Muscle of leg (tissue), 16 donors: Measurements from ENCODE around the gene GNB3. TPM values are rescaled to one million over a fixed set of nuclear protein-coding genes. Genes with fewer than 3 reads are reported as not detected.

Source experiments
- DNase-seq: peaks from one replicate; pipeline ENCODE4 v3.0.0; 2013
- H3K27ac ChIP-seq: one replicate; pipeline ENCODE4 v1.5.1; 2013; ENCODE audit warnings: mild to moderate bottlenecking, low read length, control low read depth
- H3K27me3 ChIP-seq: one replicate; pipeline ENCODE4 v1.6.1; 2013; ENCODE audit warnings: low read length; ENCODE audit not compliant: control insufficient read depth, insufficient read depth
- H3K36me3 ChIP-seq: one replicate; pipeline ENCODE4 v1.6.1; 2013; ENCODE audit warnings: low read length; ENCODE audit not compliant: control insufficient read depth, insufficient read depth
- H3K4me1 ChIP-seq: one replicate; pipeline ENCODE4 v1.6.1; 2013; ENCODE audit warnings: low read length; ENCODE audit not compliant: control insufficient read depth, insufficient read depth
- H3K4me3 ChIP-seq: one replicate; pipeline ENCODE4 v1.5.1; 2013; ENCODE audit warnings: low read length, control low read depth
- H3K9me3 ChIP-seq: replicated peaks from 2 replicates; pipeline ENCODE4 v1.6.1; 2013; ENCODE audit warnings: low read depth, low read length; ENCODE audit not compliant: control insufficient read depth
- WGBS: methylation state at CpG from one replicate; pipeline ENCODE4 v1.1.5; 2013; ENCODE audit warnings: missing lambda C conversion rate; ENCODE audit not compliant: insufficient coverage; 5-methylcytosine and 5-hydroxymethylcytosine counted together
- long read RNA-seq, 11 donors: transcript quantifications; one replicate each; lab custom pipeline, GENCODE V29; 2026
- polyA plus RNA-seq, 8 donors: library from polyadenylated mRNA; unstranded; fragments of 120-200 nt; gene quantifications; one replicate each; pipeline versions ENCODE4 v1.2.1 to v1.2.3, GENCODE V29; 2013; ENCODE audit warnings: inconsistent platforms in 1 of 8, low replicate concordance in 1 of 8; ENCODE audit not compliant: insufficient read length in 8 of 8, insufficient read depth in 1 of 8
- total RNA-seq: library from RNA; stranded (reverse); fragments of 120-200 nt; gene quantifications from one replicate; pipeline ENCODE4 v1.2.4, GENCODE V29; 2013

GNB3 gene
- total RNA-seq (4.7 TPM), polyA plus RNA-seq (10 to 100 TPM; 12.9 to 41.7 (median 22.8) TPM)
- long read RNA-seq, donor 1, partial matches to known transcripts: 0 of 1 reads
- long read RNA-seq, donor 1, other reads (novel, unspliced or antisense): 0 of 1 reads
- long read RNA-seq, donor 2: 0 reads
- long read RNA-seq, donor 3, partial matches to known transcripts: 12 of 20 reads
- long read RNA-seq, donor 3, other reads (novel, unspliced or antisense): 7 of 20 reads
- long read RNA-seq, donor 4: 0 reads
- long read RNA-seq, donor 5, partial matches to known transcripts: 6 of 6 reads
- long read RNA-seq, donor 5, other reads (novel, unspliced or antisense): 0 of 6 reads
- long read RNA-seq, donor 6, partial matches to known transcripts: 7 of 10 reads
- long read RNA-seq, donor 6, other reads (novel, unspliced or antisense): 0 of 10 reads
- long read RNA-seq, donor 7, partial matches to known transcripts: 0 of 1 reads
- long read RNA-seq, donor 7, other reads (novel, unspliced or antisense): 0 of 1 reads
- long read RNA-seq, donor 8, partial matches to known transcripts: 0 of 2 reads
- long read RNA-seq, donor 8, other reads (novel, unspliced or antisense): 0 of 2 reads
- long read RNA-seq, donor 9, partial matches to known transcripts: 0 of 10 reads
- long read RNA-seq, donor 9, other reads (novel, unspliced or antisense): 8 of 10 reads
- long read RNA-seq, donor 10, partial matches to known transcripts: 6 of 6 reads
- long read RNA-seq, donor 10, other reads (novel, unspliced or antisense): 0 of 6 reads
- long read RNA-seq, donor 11, partial matches to known transcripts: 0 of 1 reads
- long read RNA-seq, donor 11, other reads (novel, unspliced or antisense): 0 of 1 reads

- peak within 1 kb of the TSS; percentile 96 for H3K27ac ChIP-seq
- DNase-seq: no peak
- H3K4me3 ChIP-seq: no peak within 1 kb of the TSS
- H3K36me3 ChIP-seq: peaks cover 58% of the 10 kb centered on the region
- peaks cover 28% of the 10 kb centered on the region for H3K4me1 ChIP-seq
- WGBS: 53% methylated on average over 19 of the region's 24 CpGs
- no peaks in the 10 kb centered on the region for H3K9me3 ChIP-seq
- H3K27me3 ChIP-seq: no peaks in the 10 kb centered on the region
These were observed at the start of gene GNB3 for GRCh38 chr12:6840761-6841515. Gene GNB3 (plus strand): TSS chr12:6840925. CDS start chr12:6841288, 363 bp downstream.

GRCh38 chr12:6791931-6792520 is 48.7 kb upstream of the GNB3 start:
- H3K4me1 ChIP-seq: peaks cover 18% of the 10 kb centered on the region
- H3K4me3 ChIP-seq: no peak overlapping the region
- H3K36me3 ChIP-seq: no peaks in the 10 kb centered on the region
- H3K27ac ChIP-seq: peak overlapping the region; percentile 47
- H3K9me3 ChIP-seq: no peaks in the 10 kb centered on the region
- DNase-seq: no peak
- peaks cover 3% of the 10 kb centered on the region for H3K27me3 ChIP-seq
- WGBS: 92% methylated on average over 6 of the region's 13 CpGs

DNA sequence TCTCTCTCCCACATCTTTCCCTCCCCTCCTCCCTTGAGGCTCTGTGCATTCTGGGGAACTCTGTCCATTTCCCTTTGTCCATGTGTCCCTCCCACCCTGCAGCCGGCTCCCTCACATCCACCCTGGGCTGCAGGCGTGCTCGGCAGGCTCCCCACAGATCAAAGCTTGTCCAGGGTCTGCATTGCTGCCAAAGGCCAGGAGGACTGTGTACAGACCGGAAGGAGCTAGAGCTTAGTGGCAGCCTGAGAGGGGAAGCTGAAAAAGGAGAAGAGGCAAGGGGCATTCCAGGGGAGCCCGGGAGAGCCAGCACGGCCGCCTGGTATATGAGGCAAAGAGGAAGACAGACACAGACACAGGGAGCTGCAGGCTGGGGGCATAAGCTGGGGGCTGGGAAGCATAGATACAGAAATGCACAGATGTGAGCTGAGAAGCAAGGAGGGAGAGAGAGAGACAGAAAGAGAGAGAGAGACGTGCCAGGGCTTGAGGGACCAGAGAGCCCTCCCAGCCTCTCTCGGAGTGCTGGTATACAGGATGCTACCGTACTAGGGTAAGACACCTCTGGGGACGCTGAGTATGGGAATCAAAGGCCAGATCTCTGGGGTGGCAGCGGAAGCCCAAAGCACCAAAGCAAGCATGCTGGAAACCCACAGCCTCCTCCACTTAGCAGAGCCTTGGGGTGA is 48.1 kb upstream of the GNB3 start:
- H3K36me3 ChIP-seq: no peaks in the 10 kb centered on the region
- H3K9me3 ChIP-seq: no peaks in the 10 kb centered on the region
- peak; percentile 72 for DNase-seq
- H3K27me3 ChIP-seq: peaks cover 3% of the 10 kb centered on the region
- H3K4me3 ChIP-seq: no peak overlapping the region
- WGBS: 7% methylated on average over 11 of the region's 12 CpGs
- H3K4me1 ChIP-seq: peaks cover 18% of the 10 kb centered on the region
- peak overlapping the region; percentile 47 for H3K27ac ChIP-seq

- H3K4me3 ChIP-seq: no peak overlapping the region
- no peak for DNase-seq
- no peaks in the 10 kb centered on the region for H3K36me3 ChIP-seq
- H3K4me1 ChIP-seq: peaks cover 14% of the 10 kb centered on the region
- peaks cover 3% of the 10 kb centered on the region for H3K27me3 ChIP-seq
- H3K27ac ChIP-seq: no peak overlapping the region
- WGBS: no CpG with 5 or more reads among the region's 2 CpGs
- no peaks in the 10 kb centered on the region for H3K9me3 ChIP-seq
These were observed 45.6 kb upstream of the GNB3 start for GRCh38 chr12:6795088-6795487.

DNA sequence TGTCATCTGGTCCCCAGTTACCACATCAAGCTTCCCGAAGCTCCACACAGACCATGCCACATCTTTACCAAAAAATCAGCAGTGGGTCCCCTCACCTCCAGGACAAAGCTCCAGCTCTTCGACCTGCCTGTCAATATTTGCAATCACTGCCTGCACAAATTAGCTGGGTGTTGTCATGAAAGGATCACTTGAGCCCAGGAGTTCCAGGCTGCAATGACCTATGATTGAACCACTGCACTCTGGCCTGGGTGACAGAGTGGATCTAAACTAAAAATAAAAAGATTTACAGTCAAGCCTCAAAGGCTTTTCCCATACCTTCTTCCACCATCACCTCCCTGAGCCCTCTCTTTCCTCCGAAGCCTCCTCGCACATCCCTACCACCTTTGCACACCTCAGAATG is 44.1 kb upstream of the GNB3 start:
- no peak for DNase-seq
- peaks cover 14% of the 10 kb centered on the region for H3K4me1 ChIP-seq
- no peak overlapping the region for H3K27ac ChIP-seq
- H3K9me3 ChIP-seq: no peaks in the 10 kb centered on the region
- 100% methylated on average over 3 of the region's 4 CpGs for WGBS
- H3K4me3 ChIP-seq: no peak overlapping the region
- no peaks in the 10 kb centered on the region for H3K36me3 ChIP-seq
- H3K27me3 ChIP-seq: peaks cover 3% of the 10 kb centered on the region

- H3K27ac ChIP-seq: no peak overlapping the region
- WGBS: 83% methylated on average over 2 of the region's 5 CpGs
- H3K36me3 ChIP-seq: no peaks in the 10 kb centered on the region
- no peak overlapping the region for H3K4me3 ChIP-seq
- peaks cover 3% of the 10 kb centered on the region for H3K27me3 ChIP-seq
- no peaks in the 10 kb centered on the region for H3K4me1 ChIP-seq
- DNase-seq: no peak
- no peaks in the 10 kb centered on the region for H3K9me3 ChIP-seq
These were observed 41.6 kb upstream of the GNB3 start for GRCh38 chr12:6799147-6799546.

DNA sequence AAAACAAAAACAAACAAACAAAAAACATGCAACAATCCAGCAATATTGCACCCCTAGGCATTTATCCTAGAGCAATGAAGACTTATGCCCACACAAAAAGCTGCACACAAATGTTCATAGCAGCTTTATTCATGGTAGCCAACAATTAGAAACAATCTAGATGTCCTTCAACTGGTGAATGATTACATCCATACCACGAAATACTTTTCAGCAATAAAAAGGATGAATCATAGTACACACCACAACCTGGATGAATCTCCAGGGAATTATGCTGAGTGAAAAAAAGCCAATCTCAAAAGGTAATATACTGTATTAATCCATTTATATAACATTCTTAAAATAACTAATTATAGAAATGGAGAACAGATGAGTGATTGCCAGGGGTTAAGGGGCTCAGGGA is 33.6 kb upstream of the GNB3 start:
- Histone ChIP-seq H3K27ac (no peak overlapping the region), H3K4me3 (no peak overlapping the region), H3K27me3 (peaks cover 2% of the 10 kb centered on the region), H3K9me3 (no peaks in the 10 kb centered on the region), H3K4me1 (no peaks in the 10 kb centered on the region), H3K36me3 (no peaks in the 10 kb centered on the region)
- WGBS: no CpG with 5 or more reads among the region's 1 CpG
- no peak for DNase-seq

GRCh38 chr12:6809056-6809455 is 31.7 kb upstream of the GNB3 start:
- H3K36me3 ChIP-seq: no peaks in the 10 kb centered on the region
- 75% methylated on average over 10 of the region's 10 CpGs for WGBS
- DNase-seq: no peak
- H3K4me3 ChIP-seq: no peak overlapping the region
- H3K9me3 ChIP-seq: no peaks in the 10 kb centered on the region
- peaks cover 2% of the 10 kb centered on the region for H3K27me3 ChIP-seq
- no peaks in the 10 kb centered on the region for H3K4me1 ChIP-seq
- H3K27ac ChIP-seq: no peak overlapping the region

DNA sequence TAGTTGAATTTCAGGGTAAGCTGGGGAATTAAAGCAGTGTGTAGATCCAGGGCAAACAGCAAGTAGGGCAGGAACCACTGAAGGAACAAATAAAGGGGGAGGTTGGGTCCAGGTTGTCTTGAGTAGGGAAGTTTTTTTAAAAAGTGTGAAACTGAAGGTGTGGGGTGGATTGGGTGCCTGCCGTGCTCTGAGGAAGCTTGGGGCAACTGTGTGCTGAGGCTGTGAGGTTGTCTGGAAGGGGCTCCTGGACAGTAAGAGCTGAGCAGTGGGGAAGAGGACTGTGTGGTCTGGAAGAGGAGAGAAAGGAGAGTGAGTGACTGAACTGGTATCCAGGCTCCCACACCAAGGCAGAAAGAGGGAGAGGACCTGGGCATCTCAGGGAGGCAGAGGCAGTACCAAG is 30.0 kb upstream of the GNB3 start:
- H3K36me3 ChIP-seq: no peaks in the 10 kb centered on the region
- WGBS: 63% methylated on average over 1 of the region's 1 CpG
- H3K9me3 ChIP-seq: no peaks in the 10 kb centered on the region
- no peak overlapping the region for H3K27ac ChIP-seq
- no peaks in the 10 kb centered on the region for H3K4me1 ChIP-seq
- peaks cover 4% of the 10 kb centered on the region for H3K27me3 ChIP-seq
- no peak for DNase-seq
- H3K4me3 ChIP-seq: no peak overlapping the region
